HEK293 (cell line): ENCODE data around the gene VAT1L.
A peak's percentile ranks its signal among the peaks of the same experiment; 100 is the strongest.

Experiments used
- CTCF ChIA-PET: fragments of 350-600 bp; formaldehyde crosslinking; extraction: SDS; loops from one replicate; lab custom pipeline; 2021; ENCODE audit warnings: antibody characterized with exemption; lab: Yijun Ruan, JAX
- POLR2A ChIA-PET: fragments of 300-600 bp; formaldehyde crosslinking; extraction: SDS; loops from one replicate; lab custom pipeline; 2020; ENCODE audit warnings: antibody characterized with exemption, inconsistent platforms; lab: Yijun Ruan, JAX
- H3K27ac ChIP-seq: fragments of 200-500 bp; sonication (Bioruptor generic); 2 replicates; pipeline ENCODE4 v1.5.1; 2014; ENCODE audit warnings: low read depth, low read length, control low read depth, inconsistent platforms; ENCODE audit errors: extremely low read depth
- H3K36me3 ChIP-seq, 2 experiments: fragments of 200-500 bp in 1 of 2; sonication (Bioruptor generic) in 1 of 2; 1 replicate in 1 of 2; 2 replicates in 1 of 2; pipeline ENCODE4 v1.5.1; 2014 to 2017; ENCODE audit warnings: inconsistent platforms in 2 of 2, low read length in 2 of 2; ENCODE audit not compliant: control insufficient read depth in 2 of 2, insufficient read depth in 1 of 2
- H3K4me1 ChIP-seq: fragments of 200-500 bp; sonication (Bioruptor generic); 2 replicates; pipeline ENCODE4 v1.5.1; 2014; ENCODE audit warnings: mild to moderate bottlenecking, low read length, inconsistent platforms; ENCODE audit not compliant: control insufficient read depth, insufficient read depth
- H3K4me3 ChIP-seq: 2 replicates; pipeline ENCODE4 v1.5.1; 2011; ENCODE audit warnings: low read depth, mild to moderate bottlenecking, control low read depth, low read length, moderate library complexity
- H3K9me3 ChIP-seq: fragments of 200-500 bp; sonication (Bioruptor generic); 2 replicates; pipeline ENCODE4 v1.5.1; 2014; ENCODE audit warnings: low read depth, low read length, inconsistent platforms; ENCODE audit not compliant: control insufficient read depth, insufficient read depth
- PRDM2 ChIP-seq: fragments of 450-650 bp; formaldehyde crosslinking; IDR thresholded peaks from 2 replicates; pipeline ENCODE4 v1.5.1; 2016; ENCODE audit warnings: missing biosample characterization, missing genetic modification characterization, borderline replicate concordance
- ZBTB20 ChIP-seq: fragments of 450-650 bp; formaldehyde crosslinking; IDR thresholded peaks from 2 replicates; pipeline ENCODE4 v1.5.1; 2016; ENCODE audit warnings: missing biosample characterization, missing genetic modification characterization
- ZBTB49 ChIP-seq: fragments of 450-650 bp; formaldehyde crosslinking; IDR thresholded peaks from 2 replicates; pipeline ENCODE4 v1.5.1; 2016; ENCODE audit warnings: missing biosample characterization, missing genetic modification characterization, low read depth
- ZBTB7A ChIP-seq: fragments of 450-650 bp; formaldehyde crosslinking; IDR thresholded peaks from 2 replicates; pipeline ENCODE4 v1.5.1; 2016; ENCODE audit warnings: low read depth, missing biosample characterization, missing genetic modification characterization
- ZNF19 ChIP-seq: fragments of 450-650 bp; formaldehyde crosslinking; IDR thresholded peaks from 2 replicates; pipeline ENCODE4; 2016; ENCODE audit warnings: missing biosample characterization, missing genetic modification characterization, low read depth
- ZNF366 ChIP-seq: fragments of 450-650 bp; formaldehyde crosslinking; conservative IDR thresholded peaks from 2 replicates; pipeline ENCODE4 v1.5.1; 2016; ENCODE audit warnings: missing biosample characterization, missing genetic modification characterization
- ZNF449 ChIP-seq: fragments of 450-650 bp; formaldehyde crosslinking; IDR thresholded peaks from 2 replicates; pipeline ENCODE4 v1.5.1; 2017; ENCODE audit warnings: missing biosample characterization, mild to moderate bottlenecking, missing genetic modification characterization, moderate library complexity
- ZNF544 ChIP-seq: fragments of 450-650 bp; formaldehyde crosslinking; IDR thresholded peaks from 2 replicates; pipeline ENCODE4 v1.5.0; 2017; ENCODE audit warnings: missing biosample characterization, missing genetic modification characterization
- ZNF549 ChIP-seq: fragments of 450-650 bp; IDR thresholded peaks from 2 replicates; pipeline ENCODE4 v1.5.1; 2018; ENCODE audit warnings: missing biosample characterization, missing genetic modification characterization, mild to moderate bottlenecking, inconsistent platforms, moderate library complexity
- ZNF658 ChIP-seq: fragments of 450-650 bp; formaldehyde crosslinking; IDR thresholded peaks from 2 replicates; pipeline ENCODE4; 2016; ENCODE audit warnings: missing biosample characterization, missing genetic modification characterization
- ZNF768 ChIP-seq: fragments of 450-650 bp; formaldehyde crosslinking; IDR thresholded peaks from 2 replicates; pipeline ENCODE4 v1.5.1; 2018; ENCODE audit warnings: missing biosample characterization, mild to moderate bottlenecking, missing genetic modification characterization
- ZNF776 ChIP-seq: fragments of 450-650 bp; formaldehyde crosslinking; IDR thresholded peaks from 2 replicates; pipeline ENCODE4 v1.5.0; 2017; ENCODE audit warnings: missing biosample characterization, missing genetic modification characterization, borderline replicate concordance
- ZNF843 ChIP-seq: fragments of 450-650 bp; formaldehyde crosslinking; IDR thresholded peaks from 2 replicates; pipeline ENCODE4 v1.5.1; 2016; ENCODE audit warnings: missing biosample characterization, missing genetic modification characterization

VAT1L gene

GRCh38 chr16:77834635-77835540 is 46.5 kb downstream of the VAT1L start:
- Histone ChIP-seq H3K36me3 (no peaks in the 10 kb centered on the region), H3K4me3 (no peak overlapping the region), H3K4me1 (no peaks in the 10 kb centered on the region; the same call in 1 of the 2 replicates), H3K9me3 (no peaks in the 10 kb centered on the region), H3K27ac (no peak overlapping the region)
- TF ChIP-seq ZBTB20 (tag by site-specific recombination) (0 out of 2 replicates have a peak, but pooled peaks have one; percentile 18), ZNF544 (no peak)
- ChIA-PET POLR2A (interaction anchor here (1.5 kb wide), 2 partner anchors 113 to 623 kb away, joined by 4 to 5 read pairs; partner anchors contain the start of gene NUDT7), CTCF (interaction anchor here (1.0 to 1.5 kb wide), 4 partner anchors 12 to 136 kb away, joined by 3 to 6 read pairs (median 4); no protein-coding TSS in a partner anchor)

GRCh38 chr16:77836801-77837200 is 48.4 kb downstream of the VAT1L start:
- Histone ChIP-seq H3K4me1 (no peaks in the 10 kb centered on the region; the same call in 1 of the 2 replicates), H3K27ac (no peak overlapping the region), H3K9me3 (no peaks in the 10 kb centered on the region), H3K36me3 (no peaks in the 10 kb centered on the region), H3K4me3 (no peak overlapping the region)
- TF ChIP-seq ZBTB49 (no peak), ZNF768 (tag by site-specific recombination) (peak; percentile 24; the same call in 1 of the 2 replicates)
- ChIA-PET POLR2A (no interaction called here), CTCF (interaction anchor here (0.7 to 1.1 kb wide), 2 partner anchors 49 to 115 kb away, joined by 3 read pairs; no protein-coding TSS in a partner anchor)

- no peaks in the 10 kb centered on the region for H3K36me3 ChIP-seq
- H3K9me3 ChIP-seq = no peaks in the 10 kb centered on the region
- ChIA-PET POLR2A (no interaction called here), CTCF (no interaction called here)
- no peak overlapping the region for H3K27ac ChIP-seq
- TF ChIP-seq ZNF658 (tag by site-specific recombination) = no peak
- TF ChIP-seq ZNF776 (tag by site-specific recombination) = peak; percentile 52; the same call in 1 of the 2 replicates
- TF ChIP-seq ZNF366 (tag by site-specific recombination) = peak; percentile 64
- H3K4me1 ChIP-seq = no peaks in the 10 kb centered on the region; the same call in 1 of the 2 replicates
- no peak overlapping the region for H3K4me3 ChIP-seq
These were observed 50.4 kb downstream of the VAT1L start for GRCh38 chr16:77838597-77839255.

GRCh38 chr16:77840093-77840492 is 51.7 kb downstream of the VAT1L start:
- POLR2A ChIA-PET = no interaction called here
- CTCF ChIA-PET = no interaction called here
- Histone ChIP-seq H3K4me1 (no peaks in the 10 kb centered on the region; the same call in 1 of the 2 replicates), H3K9me3 (no peaks in the 10 kb centered on the region), H3K27ac (no peak overlapping the region), H3K4me3 (no peak overlapping the region), H3K36me3 (no peaks in the 10 kb centered on the region)
- TF ChIP-seq ZNF449 (tag by site-specific recombination) = no peak
- no peak for TF ChIP-seq ZBTB7A (tag by site-specific recombination)
- no peak for TF ChIP-seq ZNF549 (tag by site-specific recombination)
- TF ChIP-seq ZNF843 (tag by site-specific recombination) = no peak
- TF ChIP-seq ZNF19 (tag by site-specific recombination) = no peak
- TF ChIP-seq PRDM2 (tag by site-specific recombination) = no peak
